ENCODE data around the gene DOCK4.

DNA sequence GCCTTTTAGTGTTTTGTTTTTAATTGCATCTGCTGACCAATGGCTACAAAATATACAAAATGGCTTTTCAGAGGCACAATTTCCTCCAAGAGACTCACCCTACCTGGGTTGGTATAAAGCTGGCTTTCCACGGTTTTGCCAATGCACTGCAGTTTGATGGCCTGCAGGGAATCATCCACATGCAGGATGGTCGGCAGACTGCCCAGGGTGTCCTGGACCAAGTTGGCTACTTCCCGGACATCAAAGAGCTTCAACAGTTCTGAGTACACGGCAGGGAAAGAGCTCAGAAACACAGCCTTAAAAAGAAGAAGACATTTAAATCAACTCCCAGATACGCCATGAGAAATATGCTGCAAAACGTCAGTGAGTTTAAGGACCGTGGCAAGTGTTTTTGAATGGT, 342.9 kb downstream of the DOCK4 start:
- TF ChIP-seq CTCF (IDR thresholded peaks at IDR 0.05; ENCODE audit: insufficient read depth, low read length), result no peak
- TF ChIP-seq POLR2AphosphoS5 (IDR thresholded peaks at IDR 0.05; ENCODE audit: low read depth), result no peak
- TF ChIP-seq REST (IDR thresholded peaks at IDR 0.05; ENCODE audit: insufficient replicate concordance, low read depth), result no peak
- no peak for TF ChIP-seq GABPA (IDR thresholded peaks at IDR 0.05; ENCODE audit: low read depth)
